HG03565 (cell line): ENCODE data around the gene SLC12A3.
"Not testable (repeated sequence)": the region's sequence is repeated elsewhere in the genome, so short reads cannot be mapped to it uniquely, and the experiment has no call there.

Experiments used
- ATAC-seq: cut with Tn5 transposase; IDR thresholded peaks from one replicate; pipeline ENCODE4 v1.9.1; 2021; ENCODE audit warnings: mild to moderate bottlenecking, moderate library complexity; ENCODE audit not compliant: unreplicated experiment

Gene SLC12A3

GRCh38 chr16:56866955-56867830 is 2.2 kb downstream of the SLC12A3 start:
- ATAC-seq: no peak

GRCh38 chr16:56868175-56868574 is 3.2 kb downstream of the SLC12A3 start:
- no peak for ATAC-seq

GRCh38 chr16:56868766-56869165 is 3.8 kb downstream of the SLC12A3 start:
- not testable (repeated sequence) for ATAC-seq

- peak; percentile 38 for ATAC-seq
These were observed 4.7 kb downstream of the SLC12A3 start for GRCh38 chr16:56869513-56870275.

- no peak for ATAC-seq
These were observed 5.4 kb downstream of the SLC12A3 start for GRCh38 chr16:56870276-56870888.

- ATAC-seq: no peak
These were observed 6.2 kb downstream of the SLC12A3 start for GRCh38 chr16:56871172-56871593.

- no peak for ATAC-seq
These were observed 7.9 kb downstream of the SLC12A3 start for GRCh38 chr16:56872863-56873391.

- ATAC-seq: no peak
These were observed 9.8 kb downstream of the SLC12A3 start for GRCh38 chr16:56874800-56875199.

GRCh38 chr16:56876048-56876447 is 11.0 kb downstream of the SLC12A3 start:
- no peak for ATAC-seq

- ATAC-seq: no peak
These were observed 12.6 kb downstream of the SLC12A3 start for GRCh38 chr16:56877486-56878182.

- no peak for ATAC-seq
These were observed 13.4 kb downstream of the SLC12A3 start for GRCh38 chr16:56878282-56878854.

GRCh38 chr16:56879276-56879675 is 14.3 kb downstream of the SLC12A3 start:
- no peak for ATAC-seq

GRCh38 chr16:56880176-56880575 is 15.2 kb downstream of the SLC12A3 start:
- no peak for ATAC-seq

GRCh38 chr16:56880685-56881084 is 15.7 kb downstream of the SLC12A3 start:
- no peak for ATAC-seq

GRCh38 chr16:56882077-56882800 is 17.2 kb downstream of the SLC12A3 start:
- no peak for ATAC-seq

- ATAC-seq: no peak
These were observed 18.6 kb downstream of the SLC12A3 start for GRCh38 chr16:56883586-56883985.

GRCh38 chr16:56884026-56884582 is 19.1 kb downstream of the SLC12A3 start:
- ATAC-seq: no peak

- ATAC-seq: not testable (repeated sequence)
These were observed 19.9 kb downstream of the SLC12A3 start for GRCh38 chr16:56884929-56885328.

- ATAC-seq: no peak
These were observed 20.6 kb downstream of the SLC12A3 start for GRCh38 chr16:56885446-56886162.
